H1 (cell line): ENCODE measurements around the gene PDSS1. TPM values are rescaled to one million over a fixed set of nuclear protein-coding genes. Genes with fewer than 3 reads are reported as not detected.

Experiments
- CTCF ChIA-PET: fragments of 300-600 bp; sonication (Branson Sonifier 250); formaldehyde crosslinking; loops from one replicate; lab custom pipeline; 2021; ENCODE audit not compliant: partially characterized antibody; lab: Charles Lee
- POLR2A ChIA-PET: fragments of 300-600 bp; sonication (Branson Sonifier 250); formaldehyde crosslinking; loops from one replicate; lab custom pipeline; 2021; ENCODE audit warnings: inconsistent platforms; ENCODE audit not compliant: partially characterized antibody; lab: Charles Lee
- DNase-seq, 2 experiments: peaks; one replicate each; pipeline versions ENCODE4 v3.0.0 to v3.0.0-alpha.2; 2010 to 2022; ENCODE audit warnings: low spot score in 2 of 2, low read depth in 1 of 2, mixed read lengths in 1 of 2
- FAIRE-seq: peaks from 2 replicates; lab custom pipeline; 2011; peaks lifted over from hg19 to GRCh38; lab: Jason Lieb, UNC
- H2AFZ ChIP-seq: 2 replicates; pipeline ENCODE4 v1.8.1; 2012; ENCODE audit warnings: low read length, inconsistent platforms
- H2AK5ac ChIP-seq: 2 replicates; pipeline ENCODE4 v1.6.1; 2013; ENCODE audit warnings: low read depth, low read length
- H2BK120ac ChIP-seq: replicated peaks from 2 replicates; pipeline ENCODE3; 2013; ENCODE audit warnings: low read depth, low read length, inconsistent platforms
- H2BK12ac ChIP-seq: 2 replicates; pipeline ENCODE4 v1.6.1; 2013; ENCODE audit warnings: low read depth, low read length
- H2BK15ac ChIP-seq: 2 replicates; pipeline ENCODE4 v1.6.1; 2013; ENCODE audit warnings: low read length
- H2BK20ac ChIP-seq: 2 replicates; pipeline ENCODE4 v1.6.1; 2013; ENCODE audit warnings: low read length
- H2BK5ac ChIP-seq: 2 replicates; pipeline ENCODE4 v1.6.1; 2013; ENCODE audit warnings: low read depth, low read length
- H3K14ac ChIP-seq: 2 replicates; pipeline ENCODE4 v1.6.1; 2013; ENCODE audit warnings: inconsistent platforms; ENCODE audit not compliant: insufficient read length
- H3K18ac ChIP-seq: 2 replicates; pipeline ENCODE4 v1.6.1; 2013; ENCODE audit warnings: low read length; ENCODE audit errors: extremely low read depth
- H3K23ac ChIP-seq: 2 replicates; pipeline ENCODE4 v1.6.1; 2013; ENCODE audit warnings: inconsistent platforms; ENCODE audit not compliant: insufficient read length
- H3K23me2 ChIP-seq: 2 replicates; pipeline ENCODE4 v1.6.1; 2013; ENCODE audit warnings: low read depth, low read length
- H3K27ac ChIP-seq: 2 replicates; pipeline ENCODE4 v1.6.1; 2011; ENCODE audit warnings: low read depth, low read length, inconsistent platforms
- H3K27me3 ChIP-seq, 4 experiments: replicated peaks in 1 of 4; 1 replicate in 1 of 4; 2 replicates in 3 of 4; pipeline versions ENCODE4 v1.6.1 to v1.8.1; 2011 to 2013; ENCODE audit warnings: low read length in 3 of 4, mild to moderate bottlenecking in 3 of 4, inconsistent platforms in 2 of 4, mixed read lengths in 2 of 4, moderate library complexity in 1 of 4; ENCODE audit not compliant: control insufficient read depth in 3 of 4, insufficient read depth in 3 of 4; ENCODE audit errors: extremely low read depth in 1 of 4
- H3K36me3 ChIP-seq, 4 experiments: 2 replicates each; pipeline versions ENCODE4 v1.6.1 to v1.8.1; 2011 to 2013; ENCODE audit warnings: mild to moderate bottlenecking in 4 of 4, low read length in 3 of 4, moderate library complexity in 2 of 4, control low read depth in 1 of 4, inconsistent platforms in 1 of 4; ENCODE audit not compliant: insufficient read depth in 4 of 4, control insufficient read depth in 2 of 4
- H3K4ac ChIP-seq: replicated peaks from 2 replicates; pipeline ENCODE3; 2013; ENCODE audit warnings: low read length, low read depth, mixed read lengths, inconsistent platforms; ENCODE audit not compliant: insufficient read length
- H3K4me1 ChIP-seq, 4 experiments: replicated peaks in 1 of 4; 1 replicate in 1 of 4; 2 replicates in 3 of 4; pipeline versions ENCODE4 v1.6.1 to v1.8.1; 2011 to 2013; ENCODE audit warnings: low read length in 3 of 4, inconsistent platforms in 2 of 4, mixed read lengths in 1 of 4; ENCODE audit not compliant: insufficient read depth in 4 of 4, control insufficient read depth in 3 of 4
- H3K4me2 ChIP-seq, 2 experiments: 2 replicates each; pipeline versions ENCODE4 v1.6.1 to v1.8.1; 2011 to 2013; ENCODE audit warnings: low read depth in 2 of 2, low read length in 2 of 2, control low read depth in 1 of 2, inconsistent platforms in 1 of 2, mild to moderate bottlenecking in 1 of 2; ENCODE audit not compliant: insufficient read depth in 1 of 2
- H3K4me3 ChIP-seq, 4 experiments: fragments of 200-600, 300-600 bp in 1 of 4; sonication (generic), shearing (Covaris generic), sonication (Bioruptor Twin) in 1 of 4; 2 replicates each; pipeline versions ENCODE4 v1.5.1 to v1.8.1; 2011 to 2016; ENCODE audit warnings: low read length in 4 of 4, low read depth in 3 of 4, control low read depth in 2 of 4, inconsistent platforms in 2 of 4, mild to moderate bottlenecking in 2 of 4, mixed read lengths in 1 of 4, moderate library complexity in 1 of 4; ENCODE audit not compliant: insufficient read depth in 2 of 4; ENCODE audit errors: extremely low read depth in 1 of 4
- H3K56ac ChIP-seq: replicated peaks from 2 replicates; pipeline ENCODE3; 2013; ENCODE audit warnings: low read depth, mild to moderate bottlenecking, mixed read lengths, low read length, inconsistent platforms; ENCODE audit not compliant: insufficient read length
- H3K79me1 ChIP-seq: 2 replicates; pipeline ENCODE4 v1.6.1; 2013; ENCODE audit warnings: low read depth, low read length, control low read depth
- H3K79me2 ChIP-seq, 2 experiments: 2 replicates each; pipeline versions ENCODE4 v1.6.1 to v1.8.1; 2012 to 2013; ENCODE audit warnings: low read length in 2 of 2, mild to moderate bottlenecking in 2 of 2, inconsistent platforms in 1 of 2; ENCODE audit not compliant: insufficient read depth in 2 of 2, control insufficient read depth in 1 of 2
- H3K9ac ChIP-seq, 4 experiments: replicated peaks in 1 of 4; 1 replicate in 1 of 4; 2 replicates in 3 of 4; pipeline versions ENCODE4 v1.6.1 to v1.8.1; 2011 to 2013; ENCODE audit warnings: low read depth in 3 of 4, low read length in 3 of 4, control low read depth in 2 of 4, mild to moderate bottlenecking in 2 of 4, moderate library complexity in 2 of 4, inconsistent platforms in 1 of 4; ENCODE audit errors: extremely low read depth in 1 of 4
- H3K9me3 ChIP-seq, 2 experiments: 2 replicates each; pipeline versions ENCODE4 v1.6.1 to v1.8.1; 2012 to 2013; ENCODE audit warnings: mild to moderate bottlenecking in 2 of 2, moderate library complexity in 2 of 2, control low read depth in 1 of 2, inconsistent platforms in 1 of 2, low read depth in 1 of 2, low read length in 1 of 2, mixed read lengths in 1 of 2; ENCODE audit not compliant: insufficient read depth in 2 of 2
- H4K20me1 ChIP-seq, 2 experiments: replicated peaks in 1 of 2; 2 replicates each; pipeline versions ENCODE3 to v1.8.1; 2011 to 2013; ENCODE audit warnings: inconsistent platforms in 2 of 2, low read length in 2 of 2, mild to moderate bottlenecking in 1 of 2; ENCODE audit not compliant: insufficient read depth in 2 of 2, control insufficient read depth in 1 of 2
- H4K5ac ChIP-seq: 2 replicates; pipeline ENCODE4 v1.6.1; 2013; ENCODE audit warnings: low read length, low read depth, mixed read lengths, inconsistent platforms; ENCODE audit not compliant: insufficient read length
- H4K8ac ChIP-seq: 2 replicates; pipeline ENCODE4 v1.8.0; 2013; ENCODE audit warnings: mild to moderate bottlenecking, moderate library complexity, low read length, inconsistent platforms; ENCODE audit not compliant: insufficient read depth; ENCODE audit errors: extremely low read depth
- H4K91ac ChIP-seq: replicated peaks from 2 replicates; pipeline ENCODE3; 2013; ENCODE audit warnings: low read length, mixed read lengths, inconsistent platforms; ENCODE audit not compliant: insufficient read length
- CHD1 ChIP-seq: IDR thresholded peaks from 2 replicates; pipeline ENCODE4 v1.6.1; 2012; ENCODE audit warnings: low read depth, low read length, improper control_type of control experiment
- CHD2 ChIP-seq: IDR thresholded peaks from 2 replicates; pipeline ENCODE4 v1.6.1; 2012; ENCODE audit warnings: low read length, improper control_type of control experiment
- NANOG ChIP-seq: IDR thresholded peaks from 2 replicates; pipeline ENCODE4 v1.6.1; 2011; ENCODE audit warnings: low read length, low read depth, mild to moderate bottlenecking, inconsistent platforms; ENCODE audit not compliant: insufficient read depth, poor library complexity, severe bottlenecking
- polyA plus RNA-seq, 7 experiments: library from polyadenylated mRNA; depleted of rRNA in 3 of 7; stranded (reverse) in 5 of 7; unstranded in 2 of 7; fragments of >200 nt in 5 of 7; fragments of 200-250 nt in 2 of 7; gene quantifications; 1 replicate in 5 of 7; 2 replicates in 1 of 7; 4 replicates in 1 of 7; pipeline versions ENCODE4 v1.2.1 to v1.2.3, GENCODE V29; 2011 to 2013; ENCODE audit warnings: missing spikeins in 2 of 7, mixed read lengths in 2 of 7
- total RNA-seq: library from RNA; stranded (reverse); fragmentation: NEBNext Ultra II Directional; extraction: Animal tissue kit (Norgen Biotek cat#: 25700); gene quantifications from 2 replicates; pipeline ENCODE4 v1.2.1, GENCODE V29; 2021

PDSS1 gene
- total and polyA plus RNA-seq, 2 of the 8 experiments (the other 6 are each of a cell fraction or from before 2014, with no cell fraction given), result 21.3 to 26.0 TPM

DNA sequence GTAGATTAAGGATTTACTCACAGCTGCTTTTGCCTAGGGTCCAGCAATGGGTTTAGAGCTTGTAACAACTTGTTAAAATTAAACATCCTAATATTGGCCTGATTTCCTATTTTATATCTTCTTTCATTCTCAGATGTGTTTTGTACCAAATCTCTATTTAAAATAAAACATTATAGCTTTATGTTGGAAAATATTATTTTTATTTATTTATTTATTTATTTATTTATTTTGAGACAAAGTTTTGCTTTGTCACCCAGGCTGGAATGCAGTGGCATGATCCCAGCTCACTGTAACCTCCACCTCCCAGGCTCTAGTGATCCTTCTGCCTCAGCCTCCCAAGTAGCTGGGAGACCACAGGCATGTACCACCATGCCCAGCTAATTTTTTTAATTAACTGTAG lies 17.9 kb upstream of the PDSS1 start:
- H2BK15ac ChIP-seq, result no peak overlapping the region
- H3K56ac ChIP-seq, result no peak overlapping the region
- no peak overlapping the region for H3K14ac ChIP-seq
- POLR2A ChIA-PET, result no interaction called here
- no peaks in the 10 kb centered on the region for H4K20me1 ChIP-seq
- H2BK120ac ChIP-seq, result no peak overlapping the region
- no peak overlapping the region for H2BK12ac ChIP-seq
- no peak for DNase-seq
- no peaks in the 10 kb centered on the region for H3K23me2 ChIP-seq
- H3K23ac ChIP-seq, result no peak overlapping the region
- H3K27me3 ChIP-seq, result no peaks in the 10 kb centered on the region
- H3K9me3 ChIP-seq, result no peaks in the 10 kb centered on the region
- no peaks in the 10 kb centered on the region for H3K79me2 ChIP-seq
- H3K4me1 ChIP-seq, result no peaks in the 10 kb centered on the region
- H3K18ac ChIP-seq, result no peak overlapping the region
- no peak overlapping the region for H3K4me2 ChIP-seq
- H3K4ac ChIP-seq, result no peak overlapping the region
- H2AFZ ChIP-seq, result no peak overlapping the region
- H3K9ac ChIP-seq, result no peak overlapping the region
- no peak overlapping the region for H3K4me3 ChIP-seq
- TF ChIP-seq NANOG, result no peak
- no peak for TF ChIP-seq CHD2
- TF ChIP-seq CHD1, result no peak
- TF ChIP-seq, all 59 proteins: peak for 0
- Histone ChIP-seq H2BK20ac (no peak overlapping the region), H3K36me3 (no peaks in the 10 kb centered on the region), H4K5ac (no peak overlapping the region), H4K8ac (no peak overlapping the region), H3K79me1 (no peaks in the 10 kb centered on the region), H2BK5ac (no peak overlapping the region), H2AK5ac (no peak overlapping the region), H3K27ac (no peak overlapping the region), H4K91ac (no peak overlapping the region)
- CTCF ChIA-PET, result interaction anchor here (1.0 to 1.2 kb wide), 2 partner anchors 10 to 66 kb away, joined by 4 read pairs; no protein-coding TSS in a partner anchor
- FAIRE-seq, result no peak
